Glomerular visceral epithelial cell (primary cell): ENCODE measurements around the gene LPIN1.
A peak's percentile ranks its signal among the peaks of the same experiment; 100 is the strongest.
"Not testable (repeated sequence)": the region's sequence is repeated elsewhere in the genome, so short reads cannot be mapped to it uniquely, and the experiment has no call there.

Experiments
- DNase-seq: peaks from one replicate; pipeline ENCODE4 v3.0.0-alpha.2; 2016; ENCODE audit errors: extremely low spot score

Gene LPIN1

GRCh38 chr2:11715987-11716652, 30.3 kb upstream of the LPIN1 start:
- DNase-seq, result no peak

- no peak for DNase-seq
These were observed 29.6 kb upstream of the LPIN1 start for GRCh38 chr2:11716689-11717321.

GRCh38 chr2:11717623-11718022, 28.8 kb upstream of the LPIN1 start:
- no peak for DNase-seq

GRCh38 chr2:11718606-11719005, 27.8 kb upstream of the LPIN1 start:
- DNase-seq, result no peak

GRCh38 chr2:11719230-11719977, 27.0 kb upstream of the LPIN1 start:
- no peak for DNase-seq

- no peak for DNase-seq
These were observed 25.7 kb upstream of the LPIN1 start for GRCh38 chr2:11720752-11721151.

GRCh38 chr2:11722292-11723060, 24.0 kb upstream of the LPIN1 start:
- DNase-seq, result no peak

GRCh38 chr2:11723061-11723371, 23.4 kb upstream of the LPIN1 start:
- no peak for DNase-seq

GRCh38 chr2:11724151-11724550, 22.3 kb upstream of the LPIN1 start:
- DNase-seq, result no peak

- DNase-seq, result no peak
These were observed 20.0 kb upstream of the LPIN1 start for GRCh38 chr2:11726384-11726783.

GRCh38 chr2:11729362-11730212, 16.8 kb upstream of the LPIN1 start:
- DNase-seq, result no peak

- DNase-seq, result not testable (repeated sequence)
These were observed 15.0 kb upstream of the LPIN1 start for GRCh38 chr2:11731214-11731984.

- DNase-seq, result no peak
These were observed 13.8 kb upstream of the LPIN1 start for GRCh38 chr2:11732587-11732986.

GRCh38 chr2:11737852-11738251, 8.6 kb upstream of the LPIN1 start:
- not testable (repeated sequence) for DNase-seq

GRCh38 chr2:11738589-11739436, 7.6 kb upstream of the LPIN1 start:
- peak; percentile 71 for DNase-seq

- DNase-seq, result no peak
These were observed 5.7 kb upstream of the LPIN1 start for GRCh38 chr2:11740723-11741122.

GRCh38 chr2:11742317-11742701, 4.1 kb upstream of the LPIN1 start:
- DNase-seq, result no peak

GRCh38 chr2:11742702-11743357, 3.6 kb upstream of the LPIN1 start:
- no peak for DNase-seq

- no peak for DNase-seq
These were observed 3.1 kb upstream of the LPIN1 start for GRCh38 chr2:11743366-11743765.
